Osteoblast (primary cell): Measurements from ENCODE around the gene TRPM1. TPM values are rescaled to one million over a fixed set of nuclear protein-coding genes. Genes with fewer than 3 reads are reported as not detected.

Source experiments
- DNase-seq: peaks from one replicate; pipeline ENCODE4 v3.0.0; 2011; ENCODE audit warnings: low spot score, mixed read lengths; ENCODE audit not compliant: insufficient read length; ENCODE audit errors: missing footprints
- H2AFZ ChIP-seq: 2 replicates; pipeline ENCODE4 v1.6.0; 2011; ENCODE audit warnings: mild to moderate bottlenecking, low read length
- H3K27ac ChIP-seq: 2 replicates; pipeline ENCODE4 v1.5.1; 2011; ENCODE audit warnings: mild to moderate bottlenecking, low read depth, low read length, moderate library complexity
- H3K27me3 ChIP-seq: 2 replicates; pipeline ENCODE4 v1.6.0; 2012; ENCODE audit warnings: mild to moderate bottlenecking, control low read depth, inconsistent platforms, low read length, moderate library complexity; ENCODE audit not compliant: insufficient read depth
- H3K36me3 ChIP-seq: 2 replicates; pipeline ENCODE4 v1.5.1; 2011; ENCODE audit warnings: mild to moderate bottlenecking, low read length, control low read depth, moderate library complexity; ENCODE audit not compliant: insufficient read depth
- H3K4me1 ChIP-seq: 2 replicates; pipeline ENCODE4 v1.5.1; 2011; ENCODE audit warnings: mild to moderate bottlenecking, low read length, control low read depth, moderate library complexity; ENCODE audit not compliant: insufficient read depth
- H3K4me2 ChIP-seq: 2 replicates; pipeline ENCODE4 v1.6.0; 2011; ENCODE audit warnings: mild to moderate bottlenecking, low read length; ENCODE audit not compliant: insufficient read depth
- H3K4me3 ChIP-seq: fragments of 200-600 bp; sonication (generic); 3 replicates; pipeline ENCODE4 v1.5.1; 2012; ENCODE audit warnings: mild to moderate bottlenecking, low read length, inconsistent platforms; ENCODE audit not compliant: insufficient read depth
- H3K79me2 ChIP-seq: 2 replicates; pipeline ENCODE4 v1.6.0; 2012; ENCODE audit warnings: mild to moderate bottlenecking, low read length, control low read depth, inconsistent platforms; ENCODE audit not compliant: insufficient read depth
- H3K9me3 ChIP-seq: 2 replicates; pipeline ENCODE4 v1.5.1; 2011; ENCODE audit warnings: low read depth, low read length, control low read depth
- H4K20me1 ChIP-seq: 2 replicates; pipeline ENCODE4 v1.6.0; 2012; ENCODE audit warnings: mild to moderate bottlenecking, low read length, control low read depth; ENCODE audit not compliant: insufficient read depth
- CTCF ChIP-seq: IDR thresholded peaks from 2 replicates; pipeline ENCODE4 v1.5.1; 2011; ENCODE audit warnings: mild to moderate bottlenecking, low read depth, low read length, moderate library complexity; ENCODE audit errors: extremely low read depth
- total RNA-seq: library from RNA; depleted of rRNA; stranded (reverse); fragments of >200 nt; gene quantifications from 2 replicates; pipeline ENCODE4 v1.2.3, GENCODE V29; 2012

The TRPM1 gene
- total RNA-seq, 1 donor = under 0.01 TPM

- Histone ChIP-seq H4K20me1 (peaks cover 23% of the 10 kb centered on the region), H2AFZ (no peak overlapping the region), H3K4me2 (no peak overlapping the region), H3K4me1 (peaks cover 8% of the 10 kb centered on the region), H3K9me3 (no peaks in the 10 kb centered on the region), H3K4me3 (no peak overlapping the region), H3K79me2 (peaks cover 83% of the 10 kb centered on the region), H3K27me3 (no peaks in the 10 kb centered on the region), H3K36me3 (peaks cover 24% of the 10 kb centered on the region), H3K27ac (no peak overlapping the region)
- DNase-seq = no peak
- TF ChIP-seq CTCF = no peak
Observed at GRCh38 chr15:30984118-30984517, 117.4 kb downstream of the TRPM1 start.

DNA sequence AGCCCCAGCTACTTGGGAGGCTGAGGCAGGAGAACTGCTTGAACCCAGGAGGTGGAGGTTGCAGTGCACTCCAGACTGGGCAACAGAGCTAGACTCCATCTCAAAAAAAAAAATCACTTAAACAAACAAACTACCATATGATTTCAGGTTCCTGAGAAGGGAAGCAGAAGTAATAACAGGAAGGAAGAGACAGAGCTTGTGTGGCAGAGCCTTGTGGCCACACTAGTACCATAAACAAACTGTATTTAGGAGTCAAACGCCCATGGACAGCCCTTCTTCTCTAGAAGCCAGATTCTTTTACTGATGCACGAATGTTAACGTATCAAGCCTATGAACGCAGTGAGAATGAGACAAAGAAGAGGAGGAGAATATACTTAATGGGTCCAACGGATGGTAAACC, 122.1 kb downstream of the TRPM1 start:
- DNase-seq = no peak
- TF ChIP-seq CTCF = no peak
- Histone ChIP-seq H3K79me2 (peaks cover 73% of the 10 kb centered on the region), H3K4me1 (no peaks in the 10 kb centered on the region), H4K20me1 (peaks cover 13% of the 10 kb centered on the region), H3K4me2 (no peak overlapping the region), H3K4me3 (no peak overlapping the region), H3K36me3 (peaks cover 16% of the 10 kb centered on the region), H2AFZ (no peak overlapping the region), H3K27ac (no peak overlapping the region), H3K9me3 (no peaks in the 10 kb centered on the region), H3K27me3 (no peaks in the 10 kb centered on the region)

DNA sequence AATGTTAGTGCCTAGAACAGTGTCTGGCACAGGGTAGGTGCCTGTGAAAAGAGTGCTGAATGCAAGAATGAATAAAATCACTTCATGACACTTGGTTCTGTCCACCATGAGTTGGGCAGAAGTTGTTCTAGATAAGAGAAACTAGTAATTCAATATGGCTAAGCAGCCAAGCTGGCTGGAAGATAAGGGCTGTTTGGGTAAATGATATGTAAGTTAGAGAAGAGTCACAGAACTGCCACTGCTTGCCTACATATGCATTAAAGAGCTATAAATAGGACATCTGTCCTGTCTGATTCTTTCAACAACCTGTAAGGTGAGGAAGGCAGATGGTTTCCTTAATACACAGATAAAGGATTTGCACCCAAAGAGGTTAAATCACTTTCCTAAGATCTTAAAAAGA, 123.2 kb downstream of the TRPM1 start:
- H3K4me1 ChIP-seq = no peaks in the 10 kb centered on the region
- no peak overlapping the region for H3K4me2 ChIP-seq
- H3K27ac ChIP-seq = no peak overlapping the region
- no peaks in the 10 kb centered on the region for H3K27me3 ChIP-seq
- no peak overlapping the region for H2AFZ ChIP-seq
- DNase-seq = no peak
- H3K4me3 ChIP-seq = no peak overlapping the region
- H3K9me3 ChIP-seq = no peaks in the 10 kb centered on the region
- peaks cover 65% of the 10 kb centered on the region for H3K79me2 ChIP-seq
- no peak for TF ChIP-seq CTCF
- H4K20me1 ChIP-seq = peaks cover 13% of the 10 kb centered on the region
- H3K36me3 ChIP-seq = peaks cover 18% of the 10 kb centered on the region

DNA sequence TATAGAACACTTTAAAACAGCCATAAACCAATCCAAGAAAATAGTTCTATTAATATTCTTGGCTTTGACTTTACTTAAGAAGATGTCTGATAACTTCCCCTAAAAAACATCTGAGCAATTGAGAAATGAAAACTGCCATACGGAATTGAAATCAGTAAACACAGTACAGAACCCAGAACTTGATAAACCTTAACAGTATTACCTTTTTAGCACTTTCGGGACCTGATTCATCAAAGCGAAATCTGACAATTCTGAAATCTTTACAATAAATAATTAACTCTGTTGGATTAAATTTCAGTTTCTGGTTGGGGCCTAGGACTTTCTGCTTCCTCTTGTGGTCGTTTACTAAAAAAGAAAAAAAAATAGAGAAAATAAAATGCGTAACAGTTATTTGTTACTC, 127.4 kb downstream of the TRPM1 start:
- no peaks in the 10 kb centered on the region for H3K27me3 ChIP-seq
- peaks cover 8% of the 10 kb centered on the region for H3K36me3 ChIP-seq
- H3K79me2 ChIP-seq = peaks cover 48% of the 10 kb centered on the region
- H3K9me3 ChIP-seq = no peaks in the 10 kb centered on the region
- no peak overlapping the region for H3K4me3 ChIP-seq
- no peak for TF ChIP-seq CTCF
- no peaks in the 10 kb centered on the region for H4K20me1 ChIP-seq
- no peak for DNase-seq
- no peak overlapping the region for H3K4me2 ChIP-seq
- no peak overlapping the region for H3K27ac ChIP-seq
- H3K4me1 ChIP-seq = peaks cover 9% of the 10 kb centered on the region
- no peak overlapping the region for H2AFZ ChIP-seq
